Urinary bladder (tissue), 4 donors: ENCODE results near the gene ERBB3. TPM values are rescaled to one million over a fixed set of nuclear protein-coding genes. Genes with fewer than 3 reads are reported as not detected.

Experiments
- DNase-seq: peaks from one replicate; pipeline ENCODE4 v3.0.0-alpha.2; 2015; ENCODE audit errors: extremely low spot score
- H3K27ac ChIP-seq: one replicate; pipeline ENCODE4 v1.5.1; 2013; ENCODE audit warnings: low read depth, mild to moderate bottlenecking, moderate library complexity
- H3K36me3 ChIP-seq: one replicate; pipeline ENCODE4 v1.6.1; 2013; ENCODE audit warnings: mild to moderate bottlenecking, moderate library complexity; ENCODE audit not compliant: insufficient read depth
- H3K4me1 ChIP-seq: one replicate; pipeline ENCODE4 v1.6.1; 2013; ENCODE audit warnings: mild to moderate bottlenecking, moderate library complexity; ENCODE audit not compliant: insufficient read depth
- H3K4me3 ChIP-seq: one replicate; pipeline ENCODE4 v1.5.1; 2013; ENCODE audit warnings: low read depth, low read length
- WGBS: extraction: QIAGEN DNeasy Blood & Tissue Kit; methylation state at CpG from one replicate; pipeline ENCODE4 v1.1.7; 2013; 5-methylcytosine and 5-hydroxymethylcytosine counted together
- polyA plus RNA-seq: library from polyadenylated mRNA; stranded (reverse); fragments of 200-250 nt; gene quantifications from one replicate; pipeline ENCODE4 v1.2.3, GENCODE V29; 2013
- total RNA-seq: library from RNA; depleted of rRNA; stranded (reverse); fragments of >200 nt; gene quantifications from one replicate; pipeline ENCODE4 v1.2.3, GENCODE V29; 2014
- donor health status: healthy with polysubstance abuse.
- donor health status: healthy.

The ERBB3 gene
- total and polyA plus RNA-seq, 2 donors = 11.4 to 34.4 TPM

- no peak for DNase-seq
- H3K4me1 ChIP-seq = no peaks in the 10 kb centered on the region
- 54% methylated on average over 3 of the region's 3 CpGs for WGBS
- peaks cover 4% of the 10 kb centered on the region for H3K36me3 ChIP-seq
- peak overlapping the region; percentile 69 for H3K27ac ChIP-seq
- no peak overlapping the region for H3K4me3 ChIP-seq
These were observed 46.8 kb downstream of the ERBB3 start for GRCh38 chr12:56126732-56127239.

GRCh38 chr12:56127485-56127887 lies 47.5 kb downstream of the ERBB3 start:
- Histone ChIP-seq H3K4me3 (no peak overlapping the region), H3K36me3 (peaks cover 5% of the 10 kb centered on the region), H3K4me1 (no peaks in the 10 kb centered on the region), H3K27ac (peak overlapping the region; percentile 69)
- under 1% methylated on average over 8 of the region's 8 CpGs for WGBS
- DNase-seq = no peak

GRCh38 chr12:56127888-56128669 lies 48.1 kb downstream of the ERBB3 start, which contains the start of gene ESYT1:
Gene ESYT1 (plus strand): TSS chr12:56128267. CDS start chr12:56128320, 53 bp downstream.
- under 1% methylated on average over 49 of the region's 49 CpGs for WGBS
- H3K4me3 ChIP-seq = peak within 1 kb of the TSS; percentile 67
- peak; percentile 100 for DNase-seq
- H3K36me3 ChIP-seq = peaks cover 8% of the 10 kb centered on the region
- no peaks in the 10 kb centered on the region for H3K4me1 ChIP-seq
- H3K27ac ChIP-seq = peak within 1 kb of the TSS; percentile 86

- Histone ChIP-seq H3K36me3 (peaks cover 12% of the 10 kb centered on the region), H3K4me3 (peak overlapping the region; percentile 67), H3K27ac (peak overlapping the region; percentile 86), H3K4me1 (no peaks in the 10 kb centered on the region)
- under 1% methylated on average over 20 of the region's 20 CpGs for WGBS
- DNase-seq = no peak
These were observed 48.8 kb downstream of the ERBB3 start for GRCh38 chr12:56128670-56129205.

GRCh38 chr12:56129206-56129941 lies 49.4 kb downstream of the ERBB3 start:
- Histone ChIP-seq H3K4me3 (peak overlapping the region; percentile 67), H3K4me1 (no peaks in the 10 kb centered on the region), H3K27ac (no peak overlapping the region), H3K36me3 (peaks cover 12% of the 10 kb centered on the region)
- 2% methylated on average over 29 of the region's 29 CpGs for WGBS
- DNase-seq = no peak

GRCh38 chr12:56129942-56130495 lies 50.1 kb downstream of the ERBB3 start:
- peaks cover 12% of the 10 kb centered on the region for H3K36me3 ChIP-seq
- no peak overlapping the region for H3K27ac ChIP-seq
- H3K4me1 ChIP-seq = no peaks in the 10 kb centered on the region
- no peak overlapping the region for H3K4me3 ChIP-seq
- no peak for DNase-seq
- WGBS = 65% methylated on average over 22 of the region's 22 CpGs

GRCh38 chr12:56130876-56131275 lies 50.9 kb downstream of the ERBB3 start:
- Histone ChIP-seq H3K4me1 (no peaks in the 10 kb centered on the region), H3K4me3 (no peak overlapping the region), H3K27ac (no peak overlapping the region), H3K36me3 (peaks cover 12% of the 10 kb centered on the region)
- 85% methylated on average over 4 of the region's 4 CpGs for WGBS
- DNase-seq = no peak

- H3K4me3 ChIP-seq = no peak overlapping the region
- no peak overlapping the region for H3K27ac ChIP-seq
- no peaks in the 10 kb centered on the region for H3K4me1 ChIP-seq
- H3K36me3 ChIP-seq = peaks cover 18% of the 10 kb centered on the region
- DNase-seq = no peak
- 93% methylated on average over 6 of the region's 6 CpGs for WGBS
These were observed 54.9 kb downstream of the ERBB3 start for GRCh38 chr12:56134897-56135296.

- H3K27ac ChIP-seq = no peak overlapping the region
- H3K4me1 ChIP-seq = no peaks in the 10 kb centered on the region
- DNase-seq = no peak
- H3K36me3 ChIP-seq = peaks cover 11% of the 10 kb centered on the region
- no peak overlapping the region for H3K4me3 ChIP-seq
- WGBS = 94% methylated on average over 14 of the region's 14 CpGs
These were observed 58.0 kb downstream of the ERBB3 start for GRCh38 chr12:56137853-56138571.

- 90% methylated on average over 19 of the region's 19 CpGs for WGBS
- no peak for DNase-seq
- no peak overlapping the region for H3K27ac ChIP-seq
These were observed 62.2 kb downstream of the ERBB3 start for GRCh38 chr12:56141946-56142784.

GRCh38 chr12:56143217-56143616 lies 63.3 kb downstream of the ERBB3 start:
- H3K4me3 ChIP-seq = no peak overlapping the region
- WGBS = 79% methylated on average over 4 of the region's 4 CpGs
- DNase-seq = no peak
- H3K4me1 ChIP-seq = peaks cover 3% of the 10 kb centered on the region
- no peak overlapping the region for H3K27ac ChIP-seq
- H3K36me3 ChIP-seq = peaks cover under 1% of the 10 kb centered on the region

More at GRCh38 chr12:56141946-56142784, 62.2 kb downstream of the ERBB3 start:
- Histone ChIP-seq H3K36me3 (peaks cover 6% of the 10 kb centered on the region), H3K4me3 (no peak overlapping the region), H3K4me1 (peaks cover 3% of the 10 kb centered on the region)

GRCh38 chr12:56143870-56144269 lies 63.9 kb downstream of the ERBB3 start:
- Histone ChIP-seq H3K4me1 (peaks cover 3% of the 10 kb centered on the region), H3K27ac (no peak overlapping the region), H3K36me3 (no peaks in the 10 kb centered on the region), H3K4me3 (no peak overlapping the region)
- 79% methylated on average over 8 of the region's 8 CpGs for WGBS
- DNase-seq = no peak
